ENCODE data around the gene GAS2L3.

Gene GAS2L3

GRCh38 chr12:100656141-100656540, 82.7 kb downstream of the GAS2L3 start:
- TF ChIP-seq CTCF (IDR thresholded peaks at IDR 0.05; ENCODE audit: borderline replicate concordance, insufficient read depth, low read depth, low read length) = no peak

GRCh38 chr12:100656856-100657255, 83.4 kb downstream of the GAS2L3 start:
- H3K4me3 ChIP-seq (ENCODE audit: low read depth, low read length) = no peak overlapping the region
- TF ChIP-seq CTCF (IDR thresholded peaks at IDR 0.05; ENCODE audit: borderline replicate concordance, insufficient read depth, low read depth, low read length) = no peak

More at GRCh38 chr12:100656141-100656540, 82.7 kb downstream of the GAS2L3 start:
- no peak overlapping the region for H3K4me3 ChIP-seq (ENCODE audit: low read depth, low read length)

GRCh38 chr12:100661300-100661951, 87.9 kb downstream of the GAS2L3 start:
- no peak for TF ChIP-seq CTCF (IDR thresholded peaks at IDR 0.05; ENCODE audit: borderline replicate concordance, insufficient read depth, low read depth, low read length)
- no peak overlapping the region for H3K4me3 ChIP-seq (ENCODE audit: low read depth, low read length)

GRCh38 chr12:100666588-100666987, 93.1 kb downstream of the GAS2L3 start:
- no peak overlapping the region for H3K4me3 ChIP-seq (ENCODE audit: low read depth, low read length)
- TF ChIP-seq CTCF (IDR thresholded peaks at IDR 0.05; ENCODE audit: borderline replicate concordance, insufficient read depth, low read depth, low read length) = no peak

GRCh38 chr12:100668945-100669536, 95.6 kb downstream of the GAS2L3 start:
- peak; percentile 91 for TF ChIP-seq CTCF (IDR thresholded peaks at IDR 0.05; ENCODE audit: borderline replicate concordance, insufficient read depth, low read depth, low read length)

GRCh38 chr12:100669922-100670321, 96.4 kb downstream of the GAS2L3 start:
- no peak for TF ChIP-seq CTCF (IDR thresholded peaks at IDR 0.05; ENCODE audit: borderline replicate concordance, insufficient read depth, low read depth, low read length)
- H3K4me3 ChIP-seq (ENCODE audit: low read depth, low read length) = no peak overlapping the region

More at GRCh38 chr12:100668945-100669536, 95.6 kb downstream of the GAS2L3 start:
- H3K4me3 ChIP-seq (ENCODE audit: low read depth, low read length) = no peak overlapping the region

Measured in GM12875 (cell line).